KOPT-K1 (cell line): ENCODE results near the gene FMN2.
"Not testable (repeated sequence)": the region's sequence is repeated elsewhere in the genome, so short reads cannot be mapped to it uniquely, and the experiment has no call there.

Experiments
- H3K27ac ChIP-seq: fragments of 200-600 bp; sonication (generic); 2 replicates; pipeline ENCODE4 v1.5.1; 2016; ENCODE audit warnings: antibody characterized with exemption, mild to moderate bottlenecking, low read depth, low read length; ENCODE audit not compliant: poor library complexity, severe bottlenecking
- H3K36me3 ChIP-seq: fragments of 200-600 bp; sonication (generic); 2 replicates; pipeline ENCODE4 v1.5.1; 2017; ENCODE audit warnings: antibody characterized with exemption, mild to moderate bottlenecking, low read length, moderate library complexity; ENCODE audit not compliant: insufficient read depth
- H3K9me3 ChIP-seq: fragments of 200-600 bp; sonication (generic); 2 replicates; pipeline ENCODE4 v1.5.1; 2017; ENCODE audit warnings: antibody characterized with exemption, low read length, mild to moderate bottlenecking; ENCODE audit not compliant: insufficient read depth, poor library complexity, severe bottlenecking

Gene FMN2

DNA sequence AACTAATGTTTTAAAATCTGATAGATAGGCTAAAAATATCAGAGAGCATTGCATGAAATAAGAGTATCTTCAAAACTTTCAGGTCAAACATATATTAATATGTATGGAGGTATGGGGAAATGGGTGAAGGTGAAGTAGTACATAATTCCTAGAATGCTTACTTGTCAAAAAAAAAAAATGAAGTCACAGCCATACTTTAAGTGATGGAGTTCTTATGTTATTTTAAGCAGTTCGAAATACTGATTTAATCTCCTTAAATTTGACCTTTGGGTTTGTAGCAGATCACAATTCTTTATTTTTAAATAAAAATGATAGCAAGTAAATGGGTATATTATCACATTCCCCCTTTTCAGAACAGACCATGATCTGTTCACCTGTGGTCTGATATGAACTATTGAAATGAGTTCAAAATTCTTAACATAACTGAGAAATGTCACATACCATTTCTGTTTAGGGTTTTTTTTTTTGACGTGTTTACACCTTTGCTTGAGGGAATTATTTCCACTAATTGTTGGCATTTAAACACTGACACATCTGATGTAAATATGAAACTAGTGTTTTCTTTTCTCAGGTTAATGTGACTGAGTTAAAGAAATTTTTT is 300.1 kb downstream of the FMN2 start:
- Histone ChIP-seq H3K9me3 (no peaks in the 10 kb centered on the region), H3K36me3 (no peaks in the 10 kb centered on the region), H3K27ac (no peak overlapping the region)

DNA sequence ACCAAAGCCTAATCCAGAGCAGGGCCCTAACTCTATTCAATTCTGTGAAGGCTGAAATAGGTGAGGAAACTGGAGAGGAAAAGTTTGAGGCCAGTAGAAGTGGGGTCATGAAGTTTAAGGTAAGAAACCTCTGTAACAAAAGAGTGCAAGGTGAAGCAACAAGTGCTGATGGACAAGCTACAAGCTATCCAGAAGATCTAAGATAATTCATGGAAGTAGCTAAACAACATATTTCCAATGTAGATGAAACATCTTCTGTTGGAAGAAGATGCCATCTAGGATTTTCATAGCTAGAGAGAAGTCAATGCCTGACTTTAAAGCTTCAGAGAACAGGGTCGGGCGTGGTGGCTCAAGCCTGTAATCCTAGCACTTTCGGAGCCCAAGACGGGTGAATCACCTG is 302.7 kb downstream of the FMN2 start:
- Histone ChIP-seq H3K36me3 (no peaks in the 10 kb centered on the region), H3K27ac (no peak overlapping the region), H3K9me3 (no peaks in the 10 kb centered on the region)

DNA sequence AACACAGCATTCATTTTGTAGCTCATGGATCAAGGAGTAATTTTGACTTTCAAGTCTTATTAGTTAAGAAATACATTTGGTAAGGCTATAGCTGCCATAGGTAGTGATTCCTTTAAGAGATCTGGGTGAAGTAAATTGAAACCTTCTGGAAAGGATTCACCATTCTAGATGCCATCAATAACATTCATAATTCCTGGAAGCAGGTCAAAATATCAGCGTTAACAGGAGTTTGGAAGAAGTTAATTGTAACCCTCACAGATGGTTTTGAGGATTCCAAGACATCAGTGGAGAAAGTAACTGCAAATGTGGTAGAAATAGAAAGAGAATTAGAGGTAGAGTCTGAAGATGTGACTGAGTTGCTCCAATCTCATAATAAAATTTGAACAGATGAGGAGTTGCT is 303.7 kb downstream of the FMN2 start:
- no peaks in the 10 kb centered on the region for H3K36me3 ChIP-seq
- H3K9me3 ChIP-seq = no peaks in the 10 kb centered on the region
- H3K27ac ChIP-seq = no peak overlapping the region

- H3K9me3 ChIP-seq = no peaks in the 10 kb centered on the region
- H3K36me3 ChIP-seq = no peaks in the 10 kb centered on the region
These were observed 307.7 kb downstream of the FMN2 start for GRCh38 chr1:240399381-240399780.

DNA sequence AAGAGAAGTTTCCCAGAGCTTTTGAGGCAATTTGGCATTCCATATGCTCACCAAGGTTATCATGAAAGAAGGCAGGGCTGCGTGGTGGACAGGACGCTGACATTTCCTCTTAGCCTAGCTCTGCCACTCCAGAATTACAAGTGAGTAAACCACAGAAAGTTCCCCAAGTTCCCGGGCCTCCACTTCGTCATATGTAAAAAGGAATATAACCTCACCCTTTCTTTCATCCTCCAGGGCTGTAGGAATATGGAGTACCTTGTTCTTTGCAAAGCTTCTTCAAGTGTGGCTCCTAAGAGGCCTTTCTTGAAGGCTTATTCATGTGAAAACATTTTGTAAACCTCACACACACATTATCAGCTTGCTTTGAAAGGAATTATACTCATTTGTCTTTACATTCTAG is 310.0 kb downstream of the FMN2 start:
- Histone ChIP-seq H3K27ac (no peak overlapping the region), H3K36me3 (no peaks in the 10 kb centered on the region), H3K9me3 (no peaks in the 10 kb centered on the region)

More at GRCh38 chr1:240399381-240399780, 307.7 kb downstream of the FMN2 start:
- no peak overlapping the region for H3K27ac ChIP-seq

GRCh38 chr1:240402326-240402725 is 310.6 kb downstream of the FMN2 start:
- no peaks in the 10 kb centered on the region for H3K9me3 ChIP-seq
- H3K27ac ChIP-seq = no peak overlapping the region
- no peaks in the 10 kb centered on the region for H3K36me3 ChIP-seq

GRCh38 chr1:240404286-240404685 is 312.6 kb downstream of the FMN2 start:
- Histone ChIP-seq H3K36me3 (no peaks in the 10 kb centered on the region), H3K27ac (no peak overlapping the region), H3K9me3 (no peaks in the 10 kb centered on the region)

DNA sequence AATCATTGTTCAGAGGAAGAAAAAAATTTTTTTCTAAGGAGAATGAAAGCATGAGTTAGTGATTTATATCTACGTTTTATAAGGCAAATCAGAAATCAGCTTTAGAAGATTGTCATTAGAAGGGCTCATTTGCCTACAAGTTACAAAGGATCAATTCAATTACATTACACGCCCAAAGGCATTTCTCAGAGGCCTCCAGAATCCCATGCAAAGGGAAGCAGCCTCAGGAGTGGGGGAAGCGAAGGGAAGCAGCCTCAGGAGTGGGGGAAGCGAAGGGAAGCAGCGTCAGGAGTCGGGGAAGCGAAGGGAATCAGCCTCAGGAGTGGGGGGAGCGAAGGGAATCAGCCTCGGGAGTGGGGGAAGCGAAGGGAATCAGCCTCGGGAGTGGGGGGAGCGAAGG is 314.1 kb downstream of the FMN2 start:
- no peaks in the 10 kb centered on the region for H3K36me3 ChIP-seq
- H3K9me3 ChIP-seq = no peaks in the 10 kb centered on the region
- no peak overlapping the region for H3K27ac ChIP-seq

- H3K36me3 ChIP-seq = no peaks in the 10 kb centered on the region
- H3K9me3 ChIP-seq = no peaks in the 10 kb centered on the region
- H3K27ac ChIP-seq = no peak overlapping the region
These were observed 315.7 kb downstream of the FMN2 start for GRCh38 chr1:240407407-240407806.

DNA sequence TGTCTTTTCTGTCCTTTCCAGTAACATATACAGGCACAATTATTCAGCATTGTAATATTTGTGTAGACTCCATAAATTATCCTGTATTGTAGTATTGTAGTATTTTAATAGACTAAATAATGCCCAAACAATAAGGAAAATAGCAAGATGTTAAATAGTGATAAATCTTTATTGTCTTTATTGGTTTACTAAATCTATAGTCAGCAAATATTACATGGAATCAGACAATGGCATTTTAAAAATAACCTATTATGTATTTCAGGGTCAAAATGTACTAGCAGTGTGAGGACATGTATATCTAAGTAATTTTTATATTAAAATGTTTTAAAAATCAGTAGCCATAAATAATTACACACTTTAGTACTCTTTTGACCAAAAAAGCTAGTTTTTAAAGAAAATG is 317.9 kb downstream of the FMN2 start:
- no peaks in the 10 kb centered on the region for H3K9me3 ChIP-seq

GRCh38 chr1:240413732-240414131 is 322.0 kb downstream of the FMN2 start:
- H3K36me3 ChIP-seq = no peaks in the 10 kb centered on the region
- H3K9me3 ChIP-seq = no peaks in the 10 kb centered on the region
- H3K27ac ChIP-seq = no peak overlapping the region

More for the DNA sequence above, 317.9 kb downstream of the FMN2 start:
- no peak overlapping the region for H3K27ac ChIP-seq
- H3K36me3 ChIP-seq = no peaks in the 10 kb centered on the region

DNA sequence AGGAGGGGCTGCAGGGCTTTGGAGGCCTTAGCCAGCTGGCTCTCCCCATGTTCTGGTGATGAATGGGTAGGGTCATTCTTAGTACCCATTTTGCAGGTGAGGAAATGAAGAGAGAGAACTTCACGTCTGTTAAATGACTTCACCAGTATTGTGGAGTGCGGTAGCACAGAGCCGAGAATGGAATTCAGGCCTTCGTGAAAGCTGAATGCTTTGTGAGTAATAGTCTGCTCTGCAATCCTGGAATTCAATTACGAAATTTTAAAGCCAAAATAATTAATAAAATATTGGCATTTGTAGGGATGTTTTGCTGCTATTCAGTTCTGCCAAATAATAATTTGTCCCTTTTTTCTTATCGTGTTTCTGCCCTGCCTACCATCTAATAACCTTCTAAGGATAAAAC is 322.6 kb downstream of the FMN2 start:
- Histone ChIP-seq H3K9me3 (no peaks in the 10 kb centered on the region), H3K36me3 (no peaks in the 10 kb centered on the region), H3K27ac (no peak overlapping the region)

GRCh38 chr1:240415011-240415410 is 323.3 kb downstream of the FMN2 start:
- not testable (repeated sequence) for H3K9me3 ChIP-seq, H3K27ac ChIP-seq, H3K36me3 ChIP-seq

DNA sequence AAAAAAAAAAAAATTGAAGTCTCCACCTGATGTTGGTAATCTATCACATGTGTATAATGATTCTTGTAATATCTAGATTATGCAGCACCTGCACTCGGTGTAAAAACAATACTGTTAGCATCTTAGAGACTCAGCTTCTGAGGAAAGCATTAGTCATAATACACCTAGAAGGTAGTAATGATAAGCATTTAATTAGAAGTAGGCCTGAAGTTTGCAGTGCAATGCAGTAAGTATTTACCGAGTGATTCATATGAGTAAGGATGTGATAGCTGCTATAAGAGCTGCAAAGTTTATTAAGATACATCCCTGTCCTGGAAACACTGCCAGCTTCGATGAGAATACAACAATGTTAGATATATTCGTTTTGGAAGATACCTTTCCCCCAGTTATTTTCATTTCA is 323.8 kb downstream of the FMN2 start:
- H3K9me3 ChIP-seq = peaks cover 5% of the 10 kb centered on the region
- no peak overlapping the region for H3K27ac ChIP-seq
- H3K36me3 ChIP-seq = no peaks in the 10 kb centered on the region

DNA sequence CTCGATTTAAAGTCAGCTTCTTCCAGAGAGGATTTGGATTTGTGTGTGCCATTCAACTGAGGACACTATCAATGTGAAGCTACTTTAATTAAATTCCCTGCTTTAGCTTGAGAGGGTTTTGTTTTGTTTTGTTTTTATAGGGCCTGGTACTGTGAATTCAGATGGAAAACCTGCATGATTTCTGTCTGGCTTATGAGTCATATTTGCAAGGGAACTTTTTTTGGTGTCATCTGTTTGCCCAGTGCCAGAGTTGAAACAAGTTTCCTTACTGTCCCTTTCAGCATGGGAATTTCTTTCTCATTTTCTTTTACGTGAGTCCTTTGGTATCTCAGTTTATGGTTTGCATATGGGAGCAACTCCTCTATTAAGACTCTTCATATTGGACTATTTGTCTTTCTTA is 325.6 kb downstream of the FMN2 start:
- Histone ChIP-seq H3K27ac (no peak overlapping the region), H3K9me3 (peaks cover 5% of the 10 kb centered on the region)

DNA sequence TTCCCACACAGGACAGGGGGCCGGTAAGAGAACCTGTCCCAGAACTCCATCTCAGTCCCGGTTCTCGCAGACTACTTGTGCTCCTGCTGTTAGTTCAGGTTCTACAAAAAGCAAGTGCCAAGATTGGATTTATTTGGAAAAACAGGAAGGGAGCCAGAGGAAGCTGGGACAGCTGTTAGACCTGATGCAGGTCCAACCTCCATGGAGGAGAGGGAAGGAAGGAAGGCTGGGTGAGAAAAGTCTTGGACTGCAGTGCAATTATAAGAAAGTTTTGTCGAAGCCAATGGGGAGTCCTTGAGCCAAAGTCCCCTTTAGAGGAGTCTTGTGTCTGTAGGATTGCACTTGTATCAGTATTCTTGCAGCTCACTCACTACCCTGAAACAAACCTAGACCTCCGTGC is 329.1 kb downstream of the FMN2 start:
- Histone ChIP-seq H3K36me3 (no peaks in the 10 kb centered on the region), H3K9me3 (peaks cover 5% of the 10 kb centered on the region), H3K27ac (no peak overlapping the region)

More for the DNA sequence above, 325.6 kb downstream of the FMN2 start:
- H3K36me3 ChIP-seq = no peaks in the 10 kb centered on the region
